OCI-LY1 (cell line): ENCODE data around the gene NANS.
"Not testable (repeated sequence)": the region's sequence is repeated elsewhere in the genome, so short reads cannot be mapped to it uniquely, and the experiment has no call there.

ENCODE experiments used
- H2AFZ ChIP-seq: fragments of 200-600 bp; sonication (generic), shearing (Covaris generic); 2 replicates; pipeline ENCODE4 v1.6.0; 2014; ENCODE audit warnings: antibody characterized with exemption, mild to moderate bottlenecking, low read length
- H3F3A ChIP-seq: fragments of 200-600 bp; sonication (generic), shearing (Covaris generic); 2 replicates; pipeline ENCODE4 v1.6.0; 2014; ENCODE audit warnings: mild to moderate bottlenecking, antibody characterized with exemption, low read length, moderate library complexity; ENCODE audit not compliant: insufficient read depth
- H3K27ac ChIP-seq: fragments of 200-600 bp; sonication (generic); 2 replicates; pipeline ENCODE4 v1.5.1; 2014; ENCODE audit warnings: low read length, mixed run types, mild to moderate bottlenecking, low read depth; ENCODE audit not compliant: poor library complexity, severe bottlenecking
- H3K27me3 ChIP-seq: fragments of 200-600 bp; sonication (generic); 2 replicates; pipeline ENCODE4 v1.6.0; 2014; ENCODE audit warnings: antibody characterized with exemption, mild to moderate bottlenecking, low read length, moderate library complexity; ENCODE audit not compliant: insufficient read depth
- H3K36me3 ChIP-seq: fragments of 200-600 bp; sonication (generic); 2 replicates; pipeline ENCODE4 v1.6.1; 2014; ENCODE audit warnings: mild to moderate bottlenecking, antibody characterized with exemption, low read length, moderate library complexity, mixed read lengths; ENCODE audit not compliant: insufficient read depth
- H3K4me1 ChIP-seq: fragments of 200-600 bp; sonication (generic); 2 replicates; pipeline ENCODE4 v1.5.1; 2014; ENCODE audit warnings: mild to moderate bottlenecking, low read length, moderate library complexity; ENCODE audit not compliant: insufficient read depth, severe bottlenecking
- H3K4me2 ChIP-seq: fragments of 200-600 bp; sonication (generic), shearing (Covaris generic); 2 replicates; pipeline ENCODE4 v1.6.1; 2014; ENCODE audit warnings: low read length
- H3K4me3 ChIP-seq: fragments of 200-600 bp; sonication (generic); 2 replicates; pipeline ENCODE4 v1.5.1; 2014; ENCODE audit warnings: low read length, low read depth, mild to moderate bottlenecking, mixed read lengths; ENCODE audit not compliant: poor library complexity, severe bottlenecking
- H3K79me2 ChIP-seq: fragments of 200-600 bp; shearing (Covaris generic); 2 replicates; pipeline ENCODE4 v1.6.1; 2016; ENCODE audit warnings: mixed run types, low read length, mixed read lengths; ENCODE audit not compliant: insufficient read depth
- H3K9ac ChIP-seq: fragments of 200-600 bp; sonication (generic), shearing (Covaris generic); 2 replicates; pipeline ENCODE4 v1.6.1; 2014; ENCODE audit warnings: mild to moderate bottlenecking, low read length, mixed read lengths
- H3K9me2 ChIP-seq: fragments of 200-600 bp; sonication (generic), shearing (Covaris generic); 2 replicates; pipeline ENCODE4 v1.6.1; 2014; ENCODE audit warnings: low read depth, mild to moderate bottlenecking, low read length, mixed read lengths
- H3K9me3 ChIP-seq: fragments of 200-600 bp; shearing (Covaris generic); 2 replicates; pipeline ENCODE4 v1.6.1; 2014; ENCODE audit warnings: low read length, mixed read lengths
- H4K20me1 ChIP-seq: fragments of 200-600 bp; sonication (generic), shearing (Covaris generic); 2 replicates; pipeline ENCODE4 v1.6.0; 2016; ENCODE audit warnings: mild to moderate bottlenecking, low read length; ENCODE audit not compliant: insufficient read depth
- CTCF ChIP-seq: fragments of 200-600 bp; sonication (generic), shearing (Covaris generic); IDR thresholded peaks from 2 replicates; pipeline ENCODE4 v1.5.1; 2017; ENCODE audit warnings: mild to moderate bottlenecking, antibody characterized with exemption, low read length, moderate library complexity, mixed read lengths
- EZH2 ChIP-seq: fragments of 200-600 bp; sonication (generic), shearing (Covaris generic); IDR thresholded peaks from 2 replicates; pipeline ENCODE4 v1.8.0; 2017; ENCODE audit warnings: borderline replicate concordance, mixed run types, mild to moderate bottlenecking, antibody characterized with exemption, low read length, moderate library complexity, mixed read lengths

The NANS gene

GRCh38 chr9:98086461-98086860, 29.9 kb downstream of the NANS start:
- Histone ChIP-seq H3K4me1 (peaks cover 35% of the 10 kb centered on the region), H3K4me3 (peak overlapping the region; percentile 80), H2AFZ (no peak overlapping the region), H3K9me2 (no peaks in the 10 kb centered on the region), H3K27ac (peak overlapping the region; percentile 81), H4K20me1 (no peaks in the 10 kb centered on the region), H3K27me3 (no peaks in the 10 kb centered on the region), H3K9me3 (no peaks in the 10 kb centered on the region), H3K9ac (peak overlapping the region; percentile 85), H3K79me2 (no peaks in the 10 kb centered on the region), H3F3A (peaks cover 6% of the 10 kb centered on the region; the same call in 1 of the 2 replicates), H3K4me2 (peak overlapping the region; percentile 91), H3K36me3 (peaks cover 32% of the 10 kb centered on the region; the same call in 1 of the 2 replicates)
- TF ChIP-seq CTCF (no peak), EZH2 (no peak)

GRCh38 chr9:98087420-98088354, 31.2 kb downstream of the NANS start:
- TF ChIP-seq EZH2 (no peak), CTCF (no peak)
- H3K9ac ChIP-seq, result peak overlapping the region; percentile 85

GRCh38 chr9:98090674-98091073, 34.1 kb downstream of the NANS start:
- peak; percentile 18; the same call in 1 of the 2 replicates for TF ChIP-seq CTCF
- not testable (repeated sequence) for H3K27me3 ChIP-seq, H3K4me3 ChIP-seq, H3F3A ChIP-seq, H3K9me2 ChIP-seq, H3K9me3 ChIP-seq, H4K20me1 ChIP-seq, H3K4me2 ChIP-seq, H3K36me3 ChIP-seq, H3K9ac ChIP-seq, H3K27ac ChIP-seq, H3K79me2 ChIP-seq, H2AFZ ChIP-seq
- peaks cover 27% of the 10 kb centered on the region for H3K4me1 ChIP-seq

More at GRCh38 chr9:98087420-98088354, 31.2 kb downstream of the NANS start:
- H3K4me2 ChIP-seq, result peak overlapping the region; percentile 91
- peaks cover 6% of the 10 kb centered on the region; the same call in 1 of the 2 replicates for H3F3A ChIP-seq
- peaks cover 35% of the 10 kb centered on the region for H3K4me1 ChIP-seq
- H3K9me2 ChIP-seq, result no peaks in the 10 kb centered on the region
- no peaks in the 10 kb centered on the region for H3K27me3 ChIP-seq
- peak overlapping the region; percentile 81 for H3K27ac ChIP-seq
- peaks cover 19% of the 10 kb centered on the region; the same call in 1 of the 2 replicates for H3K36me3 ChIP-seq
- H3K9me3 ChIP-seq, result no peaks in the 10 kb centered on the region
- H4K20me1 ChIP-seq, result no peaks in the 10 kb centered on the region
- peak overlapping the region; percentile 80 for H3K4me3 ChIP-seq
- H2AFZ ChIP-seq, result no peak overlapping the region
- no peaks in the 10 kb centered on the region for H3K79me2 ChIP-seq
